Mesenteric fat pad (tissue), 1 donor: Measurements from ENCODE around the gene XYLT2. TPM values are rescaled to one million over a fixed set of nuclear protein-coding genes. Genes with fewer than 3 reads are reported as not detected.
"Not testable (repeated sequence)": the region's sequence is repeated elsewhere in the genome, so short reads cannot be mapped to it uniquely, and the experiment has no call there.

ENCODE experiments used
- DNase-seq: peaks from one replicate; pipeline ENCODE4 v3.0.0-alpha.2; 2020; ENCODE audit warnings: low spot score
- total RNA-seq: library from RNA; stranded (reverse); fragmentation: NEBNext Ultra II Directional; extraction: Animal tissue kit (Norgen Biotek cat#: 25700); gene quantifications from one replicate; pipeline ENCODE4 v1.2.1, GENCODE V29; 2021
- donor health status: DM: yes; HTN: yes; CAD: no.

The XYLT2 gene
- total RNA-seq, 1 donor from 2014 or later = 14.4 TPM

DNA sequence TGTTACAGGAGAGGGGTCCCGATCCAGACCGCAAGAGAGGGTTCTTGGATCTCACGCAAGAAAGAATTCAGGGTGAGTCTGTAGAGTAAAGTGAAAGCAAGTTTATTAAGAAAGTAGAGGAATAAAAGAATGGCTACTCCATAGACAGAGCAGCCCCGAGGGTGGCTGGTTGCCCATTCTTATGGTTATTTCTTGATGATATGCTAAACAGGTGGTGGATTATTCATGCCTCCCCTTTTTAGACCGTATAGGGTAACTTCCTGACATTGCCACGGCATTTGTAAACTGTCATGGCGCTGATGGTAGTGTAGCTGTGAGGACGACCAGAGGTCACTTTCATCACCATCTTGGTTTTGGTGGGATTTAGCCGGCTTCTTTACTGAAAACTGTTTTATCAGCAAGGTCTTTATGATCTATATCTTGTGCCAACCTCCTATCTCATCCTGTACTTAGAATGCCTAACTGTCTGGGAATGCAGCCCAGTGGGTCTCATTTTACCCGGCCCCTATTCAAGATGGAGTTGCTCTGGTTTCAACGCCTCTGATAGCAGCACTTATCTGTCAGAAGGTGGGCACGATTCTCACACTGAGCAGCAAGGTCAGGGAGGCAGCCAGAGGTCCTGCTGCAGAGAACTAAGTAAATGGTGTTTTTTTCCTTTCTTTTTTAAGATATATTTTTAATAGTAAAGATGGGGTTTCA is 26.5 kb upstream of the XYLT2 start:
- DNase-seq = no peak

DNA sequence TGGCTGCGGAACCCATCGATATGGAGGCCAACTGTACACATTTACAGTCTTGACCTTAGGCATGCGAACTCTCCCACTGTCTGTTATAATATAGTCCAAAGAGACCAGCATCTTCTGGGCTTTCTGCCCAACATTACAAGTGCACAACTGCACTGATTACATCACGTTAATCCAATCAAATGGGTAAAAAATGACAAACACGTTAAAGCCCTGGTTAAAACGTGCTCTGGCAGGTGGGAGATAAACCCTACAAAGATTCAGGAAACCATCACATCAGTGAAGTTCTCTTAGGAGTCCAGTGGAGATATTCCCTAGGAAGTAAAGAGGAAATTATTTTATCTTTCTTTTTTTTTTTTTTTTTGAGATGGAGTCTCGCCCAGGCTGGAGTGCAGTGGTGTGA is 23.7 kb upstream of the XYLT2 start:
- no peak for DNase-seq

DNA sequence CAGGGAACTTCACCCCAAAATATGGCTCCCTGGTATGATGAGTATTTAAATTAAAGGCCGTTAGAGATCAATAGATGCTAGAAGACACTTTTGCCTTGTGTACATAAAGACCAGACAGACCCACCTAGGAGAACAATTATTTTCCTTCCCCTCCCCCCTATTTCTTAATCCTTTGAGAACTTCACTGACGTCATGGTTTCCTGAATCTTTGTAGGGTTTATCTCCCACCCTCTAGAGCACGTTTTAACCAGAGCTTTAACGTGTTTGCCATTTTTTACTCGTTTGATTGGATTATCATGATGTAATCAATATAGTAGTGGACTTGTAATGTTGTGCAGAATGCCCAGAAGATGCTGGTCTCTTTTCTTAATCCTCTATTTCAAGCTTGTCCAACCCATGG is 22.9 kb upstream of the XYLT2 start:
- DNase-seq = no peak

DNA sequence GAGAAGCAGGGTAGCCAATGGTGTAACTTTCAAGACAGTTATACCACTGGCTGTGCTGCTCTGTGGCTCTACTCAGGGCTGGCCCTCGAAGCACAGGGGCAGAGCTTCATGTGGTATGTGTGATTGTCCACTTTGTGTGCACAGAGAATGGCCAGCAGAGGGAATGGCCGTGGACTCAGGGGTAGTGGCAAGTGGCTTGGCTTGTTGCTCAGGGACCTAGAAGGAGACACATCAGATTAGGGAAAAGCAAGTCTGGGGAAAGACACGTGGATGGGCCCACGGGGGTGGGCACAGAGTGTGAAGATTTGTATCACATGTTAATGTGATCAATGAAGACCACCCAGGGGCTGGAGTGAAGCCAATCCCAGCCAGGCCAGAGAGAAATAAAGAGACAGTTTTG is 20.0 kb upstream of the XYLT2 start:
- DNase-seq = peak; percentile 85

DNA sequence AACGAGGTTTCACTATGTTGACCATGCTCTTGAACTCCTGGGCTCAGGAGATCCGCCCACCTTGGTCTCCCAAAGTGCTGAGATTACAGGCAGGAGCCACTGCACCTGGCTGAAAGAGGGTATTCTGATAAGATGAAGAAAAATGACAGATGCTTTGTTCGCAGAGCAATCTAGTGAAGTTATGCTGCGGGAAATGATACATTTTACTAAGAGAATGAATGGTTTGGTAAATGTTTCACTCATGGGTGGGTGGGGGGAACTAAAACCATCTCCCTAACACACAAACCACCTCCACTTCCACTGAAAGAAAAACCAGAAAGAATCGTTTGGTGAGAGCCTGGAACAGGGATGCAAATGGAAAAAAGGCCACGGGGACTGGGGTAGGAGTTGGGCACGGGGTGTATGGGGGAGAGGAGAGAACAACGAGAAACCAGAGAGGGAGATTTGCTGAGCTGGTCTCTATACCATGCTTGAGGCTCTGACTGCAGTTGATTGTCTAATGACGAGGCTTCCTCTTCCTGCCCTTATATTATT is 19.0 kb upstream of the XYLT2 start:
- DNase-seq = peak; percentile 53

DNA sequence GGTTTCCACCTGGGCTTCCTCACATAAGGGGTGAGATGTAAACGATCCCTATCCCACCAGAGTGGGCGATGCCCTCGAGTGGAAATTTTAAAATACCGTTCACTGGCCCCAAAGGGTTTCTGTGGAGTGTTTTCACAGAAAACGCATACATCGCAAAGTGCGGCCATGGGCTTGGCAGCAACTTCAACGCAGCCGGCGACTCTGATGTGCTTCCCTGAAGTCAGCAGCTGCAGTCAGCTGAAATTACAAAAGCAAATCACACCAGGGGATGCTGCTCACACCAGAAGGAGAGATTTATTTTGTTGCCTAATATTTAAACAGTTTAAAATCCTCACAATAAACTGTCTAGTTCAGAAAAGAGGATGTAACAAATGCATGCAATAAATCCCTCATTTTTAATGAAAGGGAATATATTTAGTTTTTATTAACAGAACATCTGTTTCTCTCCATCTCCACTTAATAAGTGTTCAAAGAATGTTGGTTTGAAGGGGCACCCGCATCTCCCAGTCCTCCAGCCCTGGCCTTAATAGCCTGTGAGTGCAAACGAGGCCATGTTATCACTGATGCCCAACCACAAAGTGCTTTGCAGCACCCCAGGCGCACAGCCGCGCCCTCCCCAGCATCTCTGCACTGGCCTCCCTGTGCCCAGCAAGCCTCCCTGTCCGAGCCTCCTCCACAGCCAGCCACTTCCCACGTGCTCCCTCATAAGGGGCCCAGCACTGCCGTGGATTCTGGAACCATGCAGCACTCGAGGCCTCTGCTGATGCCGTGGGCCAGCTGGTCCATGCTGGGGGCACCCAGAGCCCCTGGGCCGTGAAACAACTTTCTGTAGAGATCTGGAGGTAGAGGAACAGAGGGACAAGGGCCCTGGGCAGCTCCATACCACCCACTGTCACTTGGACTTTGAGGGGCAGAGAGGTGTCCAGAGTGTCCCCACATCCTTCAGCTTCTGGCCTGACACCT is 17.3 kb upstream of the XYLT2 start:
- DNase-seq = peak; percentile 75

DNA sequence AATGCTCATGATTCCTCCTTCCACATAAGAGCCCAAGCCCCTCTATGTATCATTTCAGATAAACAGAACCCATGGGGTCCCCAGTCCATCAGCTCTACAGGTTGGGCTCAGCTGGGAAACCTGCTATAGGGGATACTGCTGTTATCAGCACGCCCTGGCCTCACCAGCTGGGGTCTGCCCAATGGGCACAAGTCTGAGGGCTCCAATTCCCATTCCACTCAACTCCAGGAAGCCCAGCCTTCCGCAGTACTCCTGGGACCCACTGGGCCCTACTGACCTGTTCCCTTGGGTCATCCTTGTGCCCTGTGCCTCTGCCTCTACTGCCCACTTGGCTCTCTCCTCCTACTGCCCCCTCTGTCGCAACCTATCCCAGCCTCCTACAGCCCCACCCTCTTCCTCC is 16.2 kb upstream of the XYLT2 start:
- peak; percentile 47 for DNase-seq

DNA sequence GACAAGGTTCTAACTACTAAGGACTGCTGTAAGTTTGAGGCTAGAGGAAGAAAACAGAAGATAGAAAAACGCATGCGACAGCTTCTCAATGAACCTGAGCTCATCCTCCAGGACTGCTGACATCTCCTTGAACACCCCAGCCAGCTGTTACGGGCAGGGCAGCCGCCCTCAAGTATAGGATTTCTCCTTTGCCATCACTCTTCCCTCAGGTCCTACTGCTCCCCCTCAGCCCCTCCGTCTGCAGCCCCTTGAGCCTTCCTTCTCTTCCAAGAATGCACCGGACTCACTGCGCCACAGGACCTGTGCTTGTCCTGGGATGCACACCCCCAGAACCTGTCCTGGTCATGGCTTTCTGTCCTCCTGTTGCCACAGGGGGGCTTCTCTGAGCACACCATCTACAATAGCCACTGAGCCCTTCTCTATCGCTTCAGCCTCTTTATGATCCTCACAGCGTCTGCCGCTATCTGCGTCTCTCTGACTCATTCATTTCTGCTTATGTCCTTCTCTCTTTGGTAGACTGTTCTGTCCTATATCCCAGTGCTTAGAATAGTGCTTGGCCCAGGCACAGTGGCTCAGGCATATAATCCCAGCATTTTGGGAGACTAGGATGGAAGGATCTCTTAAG is 15.7 kb upstream of the XYLT2 start:
- peak; percentile 79 for DNase-seq

DNA sequence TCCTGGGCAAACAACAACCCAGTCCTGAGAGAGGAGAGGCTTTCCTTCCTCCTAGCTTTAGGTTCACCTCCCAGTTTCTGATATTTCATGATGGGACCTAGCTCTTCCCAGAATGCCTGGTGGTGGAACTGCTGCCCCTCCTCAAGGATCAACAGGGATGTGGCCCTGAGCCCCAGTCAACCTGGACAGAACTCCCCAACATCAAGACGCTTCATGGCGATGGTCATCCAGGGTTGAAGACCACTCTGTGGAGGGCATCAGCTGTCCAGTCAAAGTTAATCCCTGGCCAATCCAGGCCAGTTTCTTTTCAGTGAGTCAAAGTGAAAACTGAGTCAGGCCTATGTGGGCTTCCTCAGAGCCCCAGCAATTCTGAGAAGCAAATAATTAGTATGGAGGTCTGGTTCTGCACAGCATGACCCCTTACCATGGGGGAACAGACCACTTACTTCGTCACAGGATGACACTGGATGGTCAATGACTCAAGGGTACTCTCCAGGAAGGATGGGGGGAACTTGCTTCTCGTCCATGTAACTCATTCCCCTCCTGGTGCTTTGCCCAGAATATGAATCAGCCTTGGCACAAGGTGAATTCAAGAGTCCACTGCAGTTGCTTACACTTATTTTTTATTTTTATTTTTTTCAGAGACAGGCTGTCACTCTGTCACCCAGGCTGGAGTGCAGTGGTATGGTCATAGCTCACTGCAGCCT is 14.7 kb upstream of the XYLT2 start:
- DNase-seq = peak; percentile 43

DNA sequence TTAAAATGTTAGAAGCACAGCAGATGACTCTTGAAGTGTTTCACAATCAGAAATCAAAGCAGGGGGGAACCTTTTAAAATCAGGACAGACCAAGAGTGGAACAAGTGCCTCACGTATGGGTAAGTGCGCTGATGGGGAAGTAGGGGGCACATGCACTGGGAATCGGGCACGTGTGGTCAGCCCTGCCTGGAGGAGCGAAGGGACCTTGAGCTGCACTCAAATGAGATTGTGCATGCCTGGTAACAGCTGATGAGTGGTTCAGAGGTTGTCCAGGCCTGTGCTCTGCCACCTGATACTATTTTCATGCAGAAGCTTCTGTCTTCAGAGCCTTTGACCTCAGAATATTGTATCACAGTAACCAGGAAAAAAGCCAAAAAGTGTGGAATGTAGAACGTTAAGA is 13.7 kb upstream of the XYLT2 start:
- DNase-seq = peak; percentile 57

DNA sequence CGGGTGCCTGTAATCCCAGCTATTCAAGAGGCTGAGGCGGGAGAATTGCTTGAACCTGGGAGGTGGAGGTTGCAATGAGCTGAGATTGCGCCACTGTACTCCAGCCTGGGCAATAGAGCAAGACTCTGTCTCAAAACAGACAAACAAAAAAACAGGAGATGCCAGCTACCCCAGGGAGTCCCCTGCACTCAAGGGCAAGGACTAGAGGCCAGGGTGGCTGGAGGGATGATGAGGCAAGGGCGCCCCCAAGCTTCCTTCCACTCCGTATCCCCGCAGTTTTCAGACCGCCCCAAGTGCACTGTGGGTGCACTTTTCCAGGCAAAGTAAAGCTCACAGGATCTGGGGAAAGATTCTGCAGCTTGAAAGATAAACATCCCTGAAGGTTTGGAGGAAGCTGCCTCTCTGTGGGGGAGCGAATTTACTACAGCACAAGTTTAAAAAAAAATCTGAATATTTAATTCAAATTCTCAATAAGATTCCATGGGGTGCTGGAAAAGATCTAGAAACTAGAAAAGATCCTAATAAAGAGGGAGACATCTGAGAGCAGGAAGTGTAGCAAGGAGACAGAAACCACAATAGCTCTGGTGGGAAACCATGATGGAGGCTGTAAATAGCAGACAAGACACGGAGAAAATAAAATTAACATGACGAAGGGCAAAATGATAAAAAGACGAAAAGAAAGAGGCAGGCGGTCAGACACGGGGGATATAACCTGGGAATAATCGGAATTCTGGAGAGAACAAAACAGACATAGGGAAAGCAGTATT is 12.5 kb upstream of the XYLT2 start:
- not testable (repeated sequence) for DNase-seq

DNA sequence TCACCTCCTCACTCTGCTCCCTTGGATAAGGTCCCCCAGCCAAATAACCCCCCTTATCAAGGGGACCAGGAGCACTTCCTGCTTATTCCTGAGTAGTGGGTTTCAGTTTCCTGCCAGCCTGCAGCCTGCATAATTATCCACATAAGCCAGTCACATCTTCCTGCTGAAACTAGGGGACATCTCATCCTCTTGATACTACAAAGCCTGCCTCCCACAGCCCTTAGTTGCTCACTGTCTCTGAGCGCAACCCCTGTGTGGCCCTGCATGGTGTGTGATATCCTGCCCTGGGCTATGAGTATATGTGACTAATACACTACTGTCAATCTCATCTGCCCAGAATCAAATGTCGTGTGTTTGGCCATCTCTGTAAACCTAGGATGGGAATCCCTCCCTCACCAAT is 8.0 kb upstream of the XYLT2 start:
- DNase-seq = no peak

DNA sequence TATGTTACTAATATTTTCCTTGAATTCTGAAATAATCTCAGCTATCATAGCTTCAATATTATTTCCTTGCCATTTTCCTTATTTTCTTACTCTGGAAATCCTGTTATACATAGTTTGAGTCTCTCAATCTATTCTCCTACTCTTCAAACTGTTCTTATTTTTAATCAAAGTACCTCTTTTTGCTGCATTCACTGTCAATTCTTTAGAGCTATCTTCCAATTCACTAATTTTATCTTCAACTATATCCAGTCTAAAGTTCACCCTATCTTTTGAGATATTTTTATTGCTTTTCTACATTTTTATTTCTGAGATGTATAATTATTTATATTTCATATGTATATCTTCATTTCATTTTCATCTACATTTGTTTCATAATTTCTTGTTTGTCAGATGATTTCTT is 7.3 kb upstream of the XYLT2 start:
- no peak for DNase-seq

DNA sequence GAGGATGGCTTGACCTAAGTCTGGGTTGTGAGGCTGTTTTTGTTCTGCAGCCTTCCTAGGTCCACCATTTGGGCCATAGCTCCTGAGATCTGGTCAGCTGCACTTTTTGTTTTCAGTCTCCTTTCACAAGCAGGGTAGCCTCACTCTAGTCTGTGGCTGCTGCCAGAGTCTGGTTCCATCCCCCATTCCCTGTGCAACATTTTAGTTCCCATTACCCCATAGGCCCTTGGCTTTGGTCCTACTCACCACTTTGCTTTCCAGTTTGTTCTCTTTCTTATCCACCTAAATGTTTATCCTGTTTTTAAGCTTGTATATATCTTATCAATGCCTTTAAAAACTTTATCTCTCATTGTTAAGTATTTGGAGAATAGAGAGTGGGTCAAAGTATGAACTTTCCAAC is 6.5 kb upstream of the XYLT2 start:
- peak; percentile 45 for DNase-seq

DNA sequence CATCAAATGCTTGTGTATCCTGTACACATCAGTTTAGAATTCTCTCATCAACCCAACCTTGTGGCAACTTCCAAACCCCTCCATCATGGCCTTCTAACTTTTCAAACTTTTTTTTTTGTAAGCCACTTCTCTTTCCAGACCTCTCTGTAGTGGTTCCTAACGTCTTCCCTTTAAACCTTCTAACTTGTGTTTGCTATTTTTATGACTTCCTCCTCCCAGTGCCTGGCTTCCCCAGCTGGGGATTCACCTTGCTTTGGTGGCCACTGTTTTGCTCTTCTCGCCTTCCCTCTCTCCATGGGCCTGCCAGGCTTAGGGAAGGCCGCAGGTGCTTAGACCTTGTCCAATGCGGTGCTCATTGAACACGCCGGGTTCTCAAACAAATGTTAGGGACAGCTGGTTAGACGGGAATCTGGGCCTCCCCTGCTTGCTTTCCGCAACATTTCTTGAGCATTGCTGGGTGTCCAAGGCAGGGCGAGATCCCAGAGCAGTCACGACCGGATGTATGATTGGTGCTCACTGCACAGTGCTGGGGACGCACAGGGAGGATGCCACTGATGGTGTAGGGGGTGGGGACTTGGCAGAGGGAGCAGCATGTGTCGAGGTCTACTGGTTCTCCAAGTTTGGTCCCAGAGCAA is 1.1 kb upstream of the XYLT2 start:
- DNase-seq = peak; percentile 68

DNA sequence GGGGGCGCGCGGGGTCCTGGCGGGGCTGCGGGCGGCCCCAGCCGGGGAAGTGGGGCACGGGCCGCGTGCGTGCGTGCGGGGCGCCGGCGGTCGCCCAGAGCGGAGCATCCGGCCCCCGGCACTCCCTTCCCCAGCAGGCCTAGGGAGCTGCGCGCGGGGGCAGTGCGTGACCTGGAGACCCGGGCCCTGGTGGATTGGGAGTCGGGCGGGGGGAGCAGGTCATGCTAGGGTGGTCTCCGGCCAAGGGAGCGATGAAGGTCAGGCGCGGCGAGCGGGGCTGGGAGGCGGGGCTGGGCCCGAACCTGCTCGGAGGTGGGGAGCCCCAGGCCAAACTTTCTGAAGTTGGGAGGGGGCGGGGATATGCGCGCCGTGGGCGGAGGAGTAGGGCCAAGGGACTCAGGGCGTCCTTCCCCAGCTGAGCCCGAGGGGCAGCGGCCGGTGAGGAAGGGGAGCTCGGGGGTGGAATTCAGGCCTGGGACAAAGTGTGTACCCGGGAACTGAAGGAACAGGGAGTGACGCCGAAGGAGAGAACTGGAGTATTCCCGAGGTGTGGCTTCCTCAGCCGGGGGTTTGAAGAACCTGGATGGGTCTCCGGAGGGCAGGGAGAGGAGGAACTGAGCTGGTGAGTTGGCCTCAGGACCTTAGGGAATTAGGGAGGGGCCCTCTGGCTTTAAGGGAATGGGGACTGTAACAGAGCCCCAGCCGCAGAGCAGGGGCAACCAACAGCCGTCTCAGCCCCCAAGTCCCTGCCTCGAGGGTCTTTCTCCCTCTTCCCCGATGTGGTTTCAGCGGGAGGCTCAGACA is 589 bp downstream of the XYLT2 start:
- DNase-seq = peak; percentile 91

DNA sequence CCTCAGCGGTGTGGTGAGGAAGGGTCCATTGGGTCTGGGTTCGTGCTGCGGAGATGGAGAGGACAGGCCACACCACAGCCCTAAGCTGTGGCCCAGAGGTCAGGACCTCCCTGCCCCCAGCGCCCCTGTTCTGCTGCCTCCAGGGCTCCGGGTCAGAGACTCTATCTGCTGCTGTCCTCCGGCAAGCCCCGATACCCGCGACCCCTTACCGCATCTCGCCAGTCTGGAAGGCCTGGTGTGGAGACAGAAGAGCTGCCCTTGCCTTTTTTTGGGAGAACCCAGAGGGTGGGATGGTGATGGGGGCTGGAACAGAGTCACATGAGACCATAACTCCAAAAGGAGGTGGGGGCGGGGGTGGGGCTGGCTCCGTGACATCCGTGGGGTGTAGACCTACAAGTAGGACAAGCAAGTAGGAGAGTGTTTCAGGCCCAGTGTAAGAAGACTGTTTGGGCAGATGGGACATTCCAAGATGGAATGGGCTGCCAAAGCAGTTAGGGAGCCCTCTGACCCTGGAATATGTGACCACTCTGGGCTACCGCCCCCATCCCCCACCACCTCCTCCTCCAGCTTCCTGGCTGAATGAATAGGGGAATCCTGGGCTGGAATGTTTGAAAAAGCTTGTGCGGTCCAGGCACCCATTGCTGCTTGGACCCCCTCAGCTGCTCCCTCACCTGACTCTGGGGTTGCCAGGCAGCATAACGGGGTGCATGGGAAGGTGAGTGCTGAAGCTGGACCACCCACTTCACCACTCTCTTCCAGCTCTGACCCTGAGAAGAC is 1.4 kb downstream of the XYLT2 start:
- DNase-seq = peak; percentile 80

DNA sequence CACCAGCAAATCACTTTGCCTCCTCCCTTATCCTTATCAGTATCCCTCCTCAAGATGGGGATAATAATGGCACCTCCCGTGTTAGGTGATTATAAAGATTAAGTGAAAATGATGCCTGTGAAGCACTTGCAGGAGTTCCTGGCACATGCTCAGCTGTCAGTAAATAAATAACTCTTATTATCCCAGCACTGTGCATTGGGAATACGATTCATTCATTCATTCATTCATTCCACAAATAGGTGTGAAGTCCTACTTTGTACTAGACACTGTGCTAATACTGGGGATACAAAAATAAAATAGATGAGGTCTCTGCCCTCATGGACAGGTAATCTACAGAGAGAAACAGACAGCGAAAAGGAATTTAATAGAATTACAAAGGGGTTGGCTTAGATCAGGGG is 2.0 kb downstream of the XYLT2 start:
- DNase-seq = no peak
